GM19324 (cell line): ENCODE data around the gene SLC25A25.

Experiments
- ATAC-seq: cut with Tn5 transposase; IDR thresholded peaks from one replicate; pipeline ENCODE4 v1.9.1; 2021; ENCODE audit warnings: mild to moderate bottlenecking, moderate library complexity; ENCODE audit not compliant: unreplicated experiment, low FRiP score

The SLC25A25 gene

GRCh38 chr9:128141604-128142003 lies 73.6 kb downstream of the SLC25A25 start:
- ATAC-seq = no peak

DNA sequence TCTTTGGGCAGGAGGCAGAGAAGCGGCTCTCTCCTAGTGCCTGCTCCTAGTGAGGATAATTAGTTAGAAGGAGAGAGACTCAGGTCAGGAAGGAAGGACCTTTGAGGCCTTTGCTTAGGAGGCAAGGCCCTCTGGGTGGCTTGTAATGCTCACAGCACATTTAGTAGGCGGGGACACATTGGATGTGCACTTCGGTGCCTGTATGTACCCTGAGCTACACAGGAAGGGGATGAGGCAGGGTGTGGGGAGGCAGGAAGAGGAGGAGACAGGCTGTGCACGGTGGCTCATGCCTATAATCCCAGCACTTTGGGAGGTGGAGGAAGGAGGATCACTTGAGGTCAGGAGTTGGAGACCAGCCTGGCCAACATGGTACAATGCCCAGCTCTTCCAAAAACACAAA lies 74.0 kb downstream of the SLC25A25 start:
- ATAC-seq = no peak

DNA sequence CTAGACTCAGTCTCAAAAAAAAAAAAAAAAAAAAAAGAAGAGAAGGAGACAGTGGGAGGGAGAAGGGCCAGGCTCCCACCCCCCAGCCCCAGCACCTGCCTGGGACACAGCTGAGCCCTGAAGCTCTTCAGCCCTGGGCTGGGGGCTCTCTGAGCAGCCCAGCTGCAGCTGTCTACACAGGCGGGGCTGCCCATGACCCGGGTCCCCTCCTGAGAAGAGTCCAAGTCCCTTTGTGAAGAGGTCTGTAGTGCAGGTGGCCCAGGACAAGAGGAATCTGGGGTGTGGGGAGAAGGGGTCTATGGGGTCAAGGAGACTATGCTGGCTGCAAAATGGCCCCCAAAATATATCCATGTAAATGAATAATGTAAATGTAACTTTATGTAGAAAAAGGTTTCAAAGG lies 74.6 kb downstream of the SLC25A25 start:
- no peak for ATAC-seq

DNA sequence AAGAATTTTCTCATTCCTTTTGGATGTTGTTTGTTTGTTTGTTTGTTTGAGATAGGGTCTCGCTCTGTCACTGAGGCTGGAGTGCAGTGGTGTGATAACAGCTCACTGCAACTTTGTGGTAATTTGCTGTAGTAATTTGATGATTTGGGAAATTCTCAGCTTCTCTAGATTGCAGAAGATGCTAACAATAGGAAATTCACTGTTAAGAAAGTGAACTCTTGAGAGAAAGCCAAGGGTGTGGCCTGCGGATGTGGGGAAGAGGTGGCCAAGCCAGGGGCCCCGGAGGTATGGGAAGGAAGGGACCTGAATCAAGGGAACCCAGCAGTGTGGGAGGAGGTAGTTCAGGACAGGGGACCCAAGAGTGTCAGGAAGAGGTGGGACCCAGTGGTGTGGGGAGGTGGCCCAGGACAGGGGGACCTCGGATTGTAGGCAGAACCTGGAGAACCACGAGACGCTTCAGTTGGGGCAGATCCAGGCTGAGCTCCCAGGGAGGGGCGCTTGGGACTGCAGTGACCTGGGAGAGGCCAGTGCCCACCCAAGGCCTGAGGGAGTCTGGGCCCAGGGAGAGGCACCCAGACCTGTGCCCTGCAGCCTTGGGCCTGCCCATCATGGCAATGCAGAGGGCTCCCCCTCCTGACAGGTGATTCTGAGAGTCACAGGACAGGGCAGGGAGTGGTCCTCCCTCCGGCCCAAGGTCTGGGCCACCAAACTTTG lies 75.7 kb downstream of the SLC25A25 start:
- ATAC-seq = no peak

GRCh38 chr9:128144239-128145181 lies 76.5 kb downstream of the SLC25A25 start:
- no peak for ATAC-seq

DNA sequence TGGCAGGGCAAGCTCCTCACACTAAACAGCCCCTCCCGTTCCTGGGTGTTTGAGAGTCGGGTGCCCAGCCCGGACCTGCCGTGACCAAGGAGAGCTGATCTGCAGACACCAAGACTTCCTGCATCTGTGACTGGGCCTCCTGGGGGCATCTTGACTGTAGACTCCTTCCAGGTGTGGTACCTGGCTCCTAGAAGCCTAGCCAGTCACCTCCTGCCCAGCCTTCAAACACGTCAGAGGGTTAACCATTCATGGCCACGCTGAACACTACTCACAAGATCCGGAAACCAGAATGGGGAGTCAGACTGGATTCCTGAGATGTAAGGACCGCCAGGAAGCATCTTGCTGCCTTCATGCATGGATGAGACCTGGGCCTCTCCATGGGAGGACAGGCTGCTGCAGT lies 77.5 kb downstream of the SLC25A25 start:
- ATAC-seq = no peak

- no peak for ATAC-seq
These were observed 77.9 kb downstream of the SLC25A25 start for GRCh38 chr9:128145951-128146351.

DNA sequence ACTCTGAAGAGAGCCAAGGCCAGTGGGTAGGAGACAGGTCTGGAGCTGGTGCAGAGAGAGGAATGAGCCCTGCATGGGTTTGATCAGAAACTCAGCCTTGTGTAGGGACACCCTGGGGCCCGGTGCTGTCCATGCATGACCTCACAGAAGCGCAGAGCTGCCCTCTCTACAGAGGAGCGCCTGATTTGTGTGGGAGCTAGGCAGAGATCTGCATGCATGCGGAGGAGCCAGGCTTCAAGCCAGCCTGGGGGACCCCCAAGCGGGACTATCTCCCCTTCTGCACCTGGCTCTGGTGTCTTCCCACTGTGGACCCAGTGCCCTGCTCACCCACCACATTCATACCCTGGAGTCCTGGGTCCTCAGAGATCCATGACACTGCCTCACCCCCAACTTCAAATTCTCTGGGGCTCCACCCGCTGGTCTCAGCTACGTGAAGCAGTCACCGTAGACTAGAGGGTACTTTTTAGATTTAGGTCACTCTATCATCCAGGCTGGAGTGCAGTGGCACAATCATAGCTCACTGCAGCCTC lies 78.6 kb downstream of the SLC25A25 start:
- no peak for ATAC-seq

- no peak for ATAC-seq
These were observed 80.5 kb downstream of the SLC25A25 start for GRCh38 chr9:128148509-128149000.

GRCh38 chr9:128149001-128149701 lies 81.1 kb downstream of the SLC25A25 start, which contains the start of gene LCN2:
Gene LCN2 (plus strand): TSS chr9:128149453. CDS start chr9:128149526, 73 bp downstream.
- ATAC-seq = no peak

- ATAC-seq = no peak
These were observed 82.0 kb downstream of the SLC25A25 start for GRCh38 chr9:128149951-128150593.

DNA sequence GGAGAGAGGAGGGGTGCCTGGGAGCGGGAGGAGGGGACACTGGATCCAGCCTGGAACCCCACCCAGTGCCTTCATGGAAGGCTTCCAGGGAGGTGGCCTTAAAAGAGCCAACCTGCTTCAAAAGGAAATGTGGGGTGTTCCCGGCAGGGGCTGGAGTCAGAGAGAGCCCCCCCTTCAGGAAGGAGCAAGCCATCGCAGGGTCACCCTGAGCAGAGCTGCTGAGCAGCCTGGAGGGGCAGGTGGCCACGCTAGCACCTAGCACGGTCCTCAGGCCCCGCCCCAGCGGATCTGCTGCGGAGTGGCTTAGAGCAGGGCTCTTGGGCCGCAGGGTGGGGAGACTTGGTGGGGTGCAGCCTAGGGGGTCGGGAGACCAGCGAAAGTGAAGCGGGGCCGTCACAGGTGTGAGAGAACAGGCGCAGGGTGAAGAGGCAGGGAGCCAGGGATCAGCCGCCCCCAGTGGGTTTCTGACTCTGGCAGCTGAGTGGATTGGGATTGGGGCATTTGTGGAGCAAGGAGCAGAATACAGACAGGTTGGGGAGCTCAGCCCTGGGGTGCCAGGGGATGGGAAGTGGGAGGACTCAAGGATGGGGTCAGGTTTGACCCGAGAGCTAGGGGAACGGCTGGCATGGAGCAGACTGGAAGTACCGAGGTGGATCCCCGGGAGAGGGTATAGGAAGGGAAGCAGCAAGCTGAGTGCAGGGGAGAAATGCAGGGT lies 82.7 kb downstream of the SLC25A25 start:
- ATAC-seq = no peak

- no peak for ATAC-seq
These were observed 83.5 kb downstream of the SLC25A25 start for GRCh38 chr9:128151309-128152132.

GRCh38 chr9:128152133-128153059 lies 84.4 kb downstream of the SLC25A25 start:
- ATAC-seq = no peak

GRCh38 chr9:128153060-128153946 lies 85.3 kb downstream of the SLC25A25 start:
- ATAC-seq = no peak

- ATAC-seq = no peak
These were observed 86.1 kb downstream of the SLC25A25 start for GRCh38 chr9:128153947-128154695.
